WTC11 (cell line): ENCODE measurements around the gene PGLYRP2. TPM values are rescaled to one million over a fixed set of nuclear protein-coding genes. Genes with fewer than 3 reads are reported as not detected.

Experiments
- ATAC-seq: fragments of 200-7000 bp; cut with Tn5 transposase; 2 replicates; pipeline ENCODE4 v1.10.0; 2021; ENCODE audit warnings: mild to moderate bottlenecking, moderate library complexity
- CTCF ChIA-PET: fragments of 300-600 bp; sonication (Branson Sonifier 250); formaldehyde crosslinking; loops from one replicate; lab custom pipeline; 2021; ENCODE audit warnings: antibody characterized with exemption; lab: Charles Lee
- POLR2A ChIA-PET: fragments of 350-600 bp; sonication (Branson Sonifier 250); formaldehyde crosslinking; loops from one replicate; lab custom pipeline; 2021; ENCODE audit warnings: antibody characterized with exemption; lab: Charles Lee
- DNase-seq: peaks from one replicate; pipeline ENCODE4 v3.0.0; 2021; ENCODE audit warnings: low spot score
- H3K27ac Mint-ChIP-seq: 2 replicates; pipeline ENCODE4 v1.8.0; 2021; ENCODE audit warnings: mixed read lengths
- H3K27me3 Mint-ChIP-seq: 2 replicates; pipeline ENCODE4 v1.8.0; 2021; ENCODE audit warnings: low read depth, mild to moderate bottlenecking, moderate library complexity, mixed read lengths
- H3K36me3 Mint-ChIP-seq: 2 replicates; pipeline ENCODE4 v1.8.0; 2021; ENCODE audit warnings: mixed read lengths
- H3K4me1 Mint-ChIP-seq: 2 replicates; pipeline ENCODE4 v1.8.0; 2022; ENCODE audit warnings: mixed read lengths
- H3K4me3 Mint-ChIP-seq: 2 replicates; pipeline ENCODE4 v1.8.0; 2021; ENCODE audit warnings: mild to moderate bottlenecking, moderate library complexity, mixed read lengths
- H3K9me3 Mint-ChIP-seq: 2 replicates; pipeline ENCODE4 v1.8.0; 2021; ENCODE audit warnings: mixed read lengths
- ATF3 ChIP-seq: sonication (generic); formaldehyde crosslinking; conservative IDR thresholded peaks from 2 replicates; pipeline ENCODE4 v1.8.1; 2022; ENCODE audit warnings: mild to moderate bottlenecking, missing genetic modification reagents
- CREM ChIP-seq: sonication (generic); formaldehyde crosslinking; IDR thresholded peaks from 2 replicates; pipeline ENCODE4 v1.8.1; 2022; ENCODE audit warnings: mild to moderate bottlenecking, missing genetic modification reagents, moderate library complexity
- CTCF ChIP-seq: fragments of 200-600 bp; IDR thresholded peaks from 2 replicates; pipeline ENCODE4 v1.8.0; 2022; ENCODE audit warnings: antibody characterized with exemption
- ETV6 ChIP-seq: sonication (generic); formaldehyde crosslinking; IDR thresholded peaks from 2 replicates; pipeline ENCODE4 v1.8.1; 2022; ENCODE audit warnings: mild to moderate bottlenecking, missing genetic modification reagents
- FOXK1 ChIP-seq: sonication (generic); formaldehyde crosslinking; IDR thresholded peaks from 2 replicates; pipeline ENCODE4 v1.8.0; 2022; ENCODE audit warnings: mild to moderate bottlenecking, moderate library complexity, missing genetic modification reagents
- HMGA2 ChIP-seq: fragments of 250-450 bp; sonication (Bioruptor Pico); IDR thresholded peaks from 2 replicates; pipeline ENCODE4 v1.4.0; 2021; ENCODE audit warnings: mild to moderate bottlenecking, moderate library complexity
- JAZF1 ChIP-seq: fragments of 250-450 bp; sonication (Bioruptor Pico); IDR thresholded peaks from 2 replicates; pipeline ENCODE4 v1.9.0; 2021; ENCODE audit warnings: moderate library complexity, mild to moderate bottlenecking, inconsistent platforms
- JUN ChIP-seq: sonication (generic); formaldehyde crosslinking; IDR thresholded peaks from 2 replicates; pipeline ENCODE4 v1.8.0; 2023; ENCODE audit warnings: mild to moderate bottlenecking, missing genetic modification reagents
- KAT7 ChIP-seq: sonication (generic); formaldehyde crosslinking; IDR thresholded peaks from 2 replicates; pipeline ENCODE4 v1.8.1; 2023; ENCODE audit warnings: missing genetic modification reagents, mild to moderate bottlenecking, borderline replicate concordance
- MXD4 ChIP-seq: fragments of 250-450 bp; sonication (Bioruptor Pico); IDR thresholded peaks from 2 replicates; pipeline ENCODE4 v1.8.0; 2021; ENCODE audit warnings: mild to moderate bottlenecking, moderate library complexity, borderline replicate concordance
- NR1H2 ChIP-seq: sonication (generic); formaldehyde crosslinking; IDR thresholded peaks from 2 replicates; pipeline ENCODE4 v1.9.0; 2021; ENCODE audit warnings: mild to moderate bottlenecking, moderate library complexity, missing genetic modification reagents
- NR3C1 ChIP-seq: sonication (generic); formaldehyde crosslinking; conservative IDR thresholded peaks from 2 replicates; pipeline ENCODE4 v1.8.1; 2023; ENCODE audit warnings: low read depth, mild to moderate bottlenecking, missing genetic modification reagents
- RELA ChIP-seq: sonication (generic); formaldehyde crosslinking; IDR thresholded peaks from 2 replicates; pipeline ENCODE4 v1.8.1; 2022; ENCODE audit warnings: missing genetic modification reagents, mild to moderate bottlenecking, borderline replicate concordance
- SMAD3 ChIP-seq: sonication (generic); formaldehyde crosslinking; IDR thresholded peaks from 2 replicates; pipeline ENCODE4 v1.8.0; 2022; ENCODE audit warnings: missing genetic modification reagents, mild to moderate bottlenecking, borderline replicate concordance
- SMAD4 ChIP-seq: sonication (generic); formaldehyde crosslinking; IDR thresholded peaks from 2 replicates; pipeline ENCODE4 v1.8.0; 2022; ENCODE audit warnings: mild to moderate bottlenecking, missing genetic modification reagents
- TCF7 ChIP-seq: sonication (generic); formaldehyde crosslinking; IDR thresholded peaks from 2 replicates; pipeline ENCODE4 v1.8.0; 2022; ENCODE audit warnings: mild to moderate bottlenecking, low read depth, missing genetic modification reagents, moderate library complexity
- TEAD1 ChIP-seq: sonication (generic); formaldehyde crosslinking; IDR thresholded peaks from 2 replicates; pipeline ENCODE4 v1.8.0; 2022; ENCODE audit warnings: mild to moderate bottlenecking, missing genetic modification reagents
- ZBTB21 ChIP-seq: sonication (generic); formaldehyde crosslinking; IDR thresholded peaks from 2 replicates; pipeline ENCODE4 v1.8.1; 2023; ENCODE audit warnings: mild to moderate bottlenecking, missing genetic modification reagents, borderline replicate concordance
- ZNF121 ChIP-seq: sonication (generic); formaldehyde crosslinking; IDR thresholded peaks from 2 replicates; pipeline ENCODE4 v1.8.0; 2023; ENCODE audit warnings: missing genetic modification reagents
- ZNF232 ChIP-seq: sonication (generic); formaldehyde crosslinking; IDR thresholded peaks from 2 replicates; pipeline ENCODE4 v1.8.0; 2022; ENCODE audit warnings: mild to moderate bottlenecking, missing genetic modification reagents
- ZNF263 ChIP-seq: sonication (generic); formaldehyde crosslinking; IDR thresholded peaks from 2 replicates; pipeline ENCODE4 v1.8.1; 2022; ENCODE audit warnings: low read depth, mild to moderate bottlenecking, moderate library complexity, missing genetic modification reagents
- ZNF317 ChIP-seq: sonication (generic); formaldehyde crosslinking; IDR thresholded peaks from 2 replicates; pipeline ENCODE4 v1.8.1; 2023; ENCODE audit warnings: low read depth, mild to moderate bottlenecking, moderate library complexity, missing genetic modification reagents, borderline replicate concordance
- ZNF416 ChIP-seq: fragments of 250-450 bp; sonication (Bioruptor Pico); IDR thresholded peaks from 2 replicates; pipeline ENCODE4 v1.9.0; 2021; ENCODE audit warnings: mild to moderate bottlenecking, inconsistent platforms
- ZNF423 ChIP-seq: fragments of 250-450 bp; sonication (Bioruptor Pico); IDR thresholded peaks from 2 replicates; pipeline ENCODE4 v2.1.2; 2022; ENCODE audit warnings: mild to moderate bottlenecking, moderate library complexity
- ZNF671 ChIP-seq: fragments of 250-450 bp; sonication (Bioruptor Pico); IDR thresholded peaks from 2 replicates; pipeline ENCODE4 v1.8.0; 2021; ENCODE audit warnings: mild to moderate bottlenecking
- total RNA-seq: library from RNA; stranded (reverse); gene quantifications from 3 replicates; pipeline ENCODE4 v1.2.3, GENCODE V29; 2021
- TF ChIP-seq, protein P1 (sequence below): sonication (generic); formaldehyde crosslinking; IDR thresholded peaks from 2 replicates; pipeline ENCODE4 v1.8.1; 2023; ENCODE audit warnings: mild to moderate bottlenecking, missing genetic modification reagents, moderate library complexity
- TF ChIP-seq, protein P2 (sequence below): fragments of 250-450 bp; sonication (Bioruptor Pico); IDR thresholded peaks from 2 replicates; pipeline ENCODE4 v2.1.2; 2022; ENCODE audit warnings: mild to moderate bottlenecking, moderate library complexity
- TF ChIP-seq, protein P3 (sequence below): sonication (generic); formaldehyde crosslinking; IDR thresholded peaks from 2 replicates; pipeline ENCODE4 v1.8.1; 2023; ENCODE audit warnings: mild to moderate bottlenecking, missing genetic modification reagents
- TF ChIP-seq, protein P4 (sequence below): sonication (generic); formaldehyde crosslinking; conservative IDR thresholded peaks from 2 replicates; pipeline ENCODE4 v1.8.1; 2023; ENCODE audit warnings: mild to moderate bottlenecking, low read depth, missing genetic modification reagents, moderate library complexity
- TF ChIP-seq, protein P5 (sequence below): sonication (generic); formaldehyde crosslinking; IDR thresholded peaks from 2 replicates; pipeline ENCODE4 v1.8.1; 2022; ENCODE audit warnings: mild to moderate bottlenecking, moderate library complexity, missing genetic modification reagents

PGLYRP2 gene
- total RNA-seq, 1 experiment from 2014 or later = not detected

DNA sequence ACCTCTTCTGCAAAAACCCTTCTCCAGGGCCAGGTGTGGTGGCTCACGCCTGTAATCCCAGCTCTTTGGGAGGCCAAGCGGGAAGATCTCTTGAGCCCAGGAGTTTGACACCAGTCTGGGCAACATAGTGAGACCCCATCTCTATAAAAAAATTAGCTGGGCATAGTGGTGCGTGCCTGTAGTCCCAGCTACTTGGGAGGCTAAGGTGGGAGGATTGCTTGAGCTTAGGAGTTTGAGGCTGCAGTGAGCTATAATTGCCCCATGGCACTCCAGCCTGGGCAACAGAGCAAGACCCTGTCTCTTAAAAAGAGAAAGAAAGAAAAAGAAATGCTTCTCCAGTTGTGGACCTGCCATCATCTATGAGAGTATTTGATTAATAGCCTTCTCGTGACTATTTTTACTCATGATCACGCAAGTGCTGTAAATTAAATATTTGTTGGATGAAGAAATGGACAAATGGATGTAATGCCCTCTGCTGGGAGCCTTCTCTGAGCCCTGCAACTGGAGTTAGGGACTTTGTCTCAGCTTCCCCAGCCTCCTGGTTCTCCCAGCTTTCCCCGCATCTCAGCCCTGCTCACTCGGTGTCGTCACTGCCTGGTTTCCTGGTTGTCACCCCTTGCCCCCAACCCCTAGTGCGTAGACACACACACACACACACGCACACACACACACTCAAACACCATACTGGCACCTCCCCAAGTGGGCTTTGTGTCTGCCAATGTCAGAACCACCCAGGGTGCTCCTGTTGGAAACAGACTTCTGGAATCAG, 41.8 kb downstream of the PGLYRP2 start:
- CTCF ChIA-PET = interaction anchor here (2.4 to 3.7 kb wide), 2 partner anchors 18 to 118 kb away, joined by 12 to 15 read pairs; partner anchors contain the start of gene AKAP8L
- POLR2A ChIA-PET = no interaction called here

GRCh38 chr19:15436826-15437110, 42.5 kb downstream of the PGLYRP2 start:
- Mint-ChIP-seq H3K27ac (no peak overlapping the region), H3K9me3 (no peaks in the 10 kb centered on the region), H3K4me1 (peaks cover 8% of the 10 kb centered on the region), H3K4me3 (no peak overlapping the region), H3K36me3 (no peaks in the 10 kb centered on the region), H3K27me3 (no peaks in the 10 kb centered on the region; the same call in 1 of the 2 replicates)
- no peak for DNase-seq
- ChIA-PET CTCF (interaction anchor here (2.4 to 3.7 kb wide), 2 partner anchors 17 to 119 kb away, joined by 12 to 15 read pairs; partner anchors contain the start of gene AKAP8L), POLR2A (no interaction called here)
- ATAC-seq = no peak
- TF ChIP-seq ATF3 (CRISPR knock-in tag) (no peak), ZNF232 (CRISPR knock-in tag) (no peak), KAT7 (CRISPR knock-in tag) (no peak), ZNF263 (CRISPR knock-in tag) (no peak), NR1H2 (CRISPR knock-in tag) (no peak), ZBTB21 (CRISPR knock-in tag) (no peak), TEAD1 (CRISPR knock-in tag) (no peak), CTCF (no peak), FOXK1 (CRISPR knock-in tag) (no peak), JUN (CRISPR knock-in tag) (no peak), HMGA2 (CRISPR knock-in tag) (no peak), TCF7 (no peak), ZNF121 (CRISPR knock-in tag) (no peak), SMAD4 (no peak)

More for the DNA sequence above, 41.8 kb downstream of the PGLYRP2 start:
- Mint-ChIP-seq H3K36me3 (no peaks in the 10 kb centered on the region), H3K4me1 (peaks cover 6% of the 10 kb centered on the region), H3K9me3 (no peaks in the 10 kb centered on the region), H3K4me3 (no peak overlapping the region), H3K27ac (no peak overlapping the region), H3K27me3 (no peaks in the 10 kb centered on the region; the same call in 1 of the 2 replicates)
- ATAC-seq (no peak), DNase-seq (no peak)
- TF ChIP-seq NR3C1 (CRISPR knock-in tag) (no peak), SMAD3 (CRISPR knock-in tag) (no peak), ZNF416 (CRISPR knock-in tag) (no peak), SMAD4 (no peak), ZBTB21 (CRISPR knock-in tag) (no peak), ETV6 (CRISPR knock-in tag) (no peak), RELA (CRISPR knock-in tag) (no peak), ZNF671 (no peak), CREM (CRISPR knock-in tag) (no peak), JUN (CRISPR knock-in tag) (no peak), ZNF317 (no peak), ZNF423 (CRISPR knock-in tag) (no peak), JAZF1 (no peak), MXD4 (CRISPR knock-in tag) (no peak)
- TF ChIP-seq, protein P1, sequence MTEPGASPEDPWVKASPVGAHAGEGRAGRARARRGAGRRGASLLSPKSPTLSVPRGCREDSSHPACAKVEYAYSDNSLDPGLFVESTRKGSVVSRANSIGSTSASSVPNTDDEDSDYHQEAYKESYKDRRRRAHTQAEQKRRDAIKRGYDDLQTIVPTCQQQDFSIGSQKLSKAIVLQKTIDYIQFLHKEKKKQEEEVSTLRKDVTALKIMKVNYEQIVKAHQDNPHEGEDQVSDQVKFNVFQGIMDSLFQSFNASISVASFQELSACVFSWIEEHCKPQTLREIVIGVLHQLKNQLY (CRISPR knock-in tag) = no peak
- TF ChIP-seq, protein P2, sequence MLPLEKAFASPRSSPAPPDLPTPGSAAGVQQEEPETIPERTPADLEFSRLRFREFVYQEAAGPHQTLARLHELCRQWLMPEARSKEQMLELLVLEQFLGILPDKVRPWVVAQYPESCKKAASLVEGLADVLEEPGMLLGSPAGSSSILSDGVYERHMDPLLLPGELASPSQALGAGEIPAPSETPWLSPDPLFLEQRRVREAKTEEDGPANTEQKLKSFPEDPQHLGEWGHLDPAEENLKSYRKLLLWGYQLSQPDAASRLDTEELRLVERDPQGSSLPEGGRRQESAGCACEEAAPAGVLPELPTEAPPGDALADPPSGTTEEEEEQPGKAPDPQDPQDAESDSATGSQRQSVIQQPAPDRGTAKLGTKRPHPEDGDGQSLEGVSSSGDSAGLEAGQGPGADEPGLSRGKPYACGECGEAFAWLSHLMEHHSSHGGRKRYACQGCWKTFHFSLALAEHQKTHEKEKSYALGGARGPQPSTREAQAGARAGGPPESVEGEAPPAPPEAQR (CRISPR knock-in tag) = no peak
- TF ChIP-seq, protein P3, sequence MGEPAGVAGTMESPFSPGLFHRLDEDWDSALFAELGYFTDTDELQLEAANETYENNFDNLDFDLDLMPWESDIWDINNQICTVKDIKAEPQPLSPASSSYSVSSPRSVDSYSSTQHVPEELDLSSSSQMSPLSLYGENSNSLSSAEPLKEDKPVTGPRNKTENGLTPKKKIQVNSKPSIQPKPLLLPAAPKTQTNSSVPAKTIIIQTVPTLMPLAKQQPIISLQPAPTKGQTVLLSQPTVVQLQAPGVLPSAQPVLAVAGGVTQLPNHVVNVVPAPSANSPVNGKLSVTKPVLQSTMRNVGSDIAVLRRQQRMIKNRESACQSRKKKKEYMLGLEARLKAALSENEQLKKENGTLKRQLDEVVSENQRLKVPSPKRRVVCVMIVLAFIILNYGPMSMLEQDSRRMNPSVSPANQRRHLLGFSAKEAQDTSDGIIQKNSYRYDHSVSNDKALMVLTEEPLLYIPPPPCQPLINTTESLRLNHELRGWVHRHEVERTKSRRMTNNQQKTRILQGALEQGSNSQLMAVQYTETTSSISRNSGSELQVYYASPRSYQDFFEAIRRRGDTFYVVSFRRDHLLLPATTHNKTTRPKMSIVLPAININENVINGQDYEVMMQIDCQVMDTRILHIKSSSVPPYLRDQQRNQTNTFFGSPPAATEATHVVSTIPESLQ (CRISPR knock-in tag) = no peak
- TF ChIP-seq, protein P4, sequence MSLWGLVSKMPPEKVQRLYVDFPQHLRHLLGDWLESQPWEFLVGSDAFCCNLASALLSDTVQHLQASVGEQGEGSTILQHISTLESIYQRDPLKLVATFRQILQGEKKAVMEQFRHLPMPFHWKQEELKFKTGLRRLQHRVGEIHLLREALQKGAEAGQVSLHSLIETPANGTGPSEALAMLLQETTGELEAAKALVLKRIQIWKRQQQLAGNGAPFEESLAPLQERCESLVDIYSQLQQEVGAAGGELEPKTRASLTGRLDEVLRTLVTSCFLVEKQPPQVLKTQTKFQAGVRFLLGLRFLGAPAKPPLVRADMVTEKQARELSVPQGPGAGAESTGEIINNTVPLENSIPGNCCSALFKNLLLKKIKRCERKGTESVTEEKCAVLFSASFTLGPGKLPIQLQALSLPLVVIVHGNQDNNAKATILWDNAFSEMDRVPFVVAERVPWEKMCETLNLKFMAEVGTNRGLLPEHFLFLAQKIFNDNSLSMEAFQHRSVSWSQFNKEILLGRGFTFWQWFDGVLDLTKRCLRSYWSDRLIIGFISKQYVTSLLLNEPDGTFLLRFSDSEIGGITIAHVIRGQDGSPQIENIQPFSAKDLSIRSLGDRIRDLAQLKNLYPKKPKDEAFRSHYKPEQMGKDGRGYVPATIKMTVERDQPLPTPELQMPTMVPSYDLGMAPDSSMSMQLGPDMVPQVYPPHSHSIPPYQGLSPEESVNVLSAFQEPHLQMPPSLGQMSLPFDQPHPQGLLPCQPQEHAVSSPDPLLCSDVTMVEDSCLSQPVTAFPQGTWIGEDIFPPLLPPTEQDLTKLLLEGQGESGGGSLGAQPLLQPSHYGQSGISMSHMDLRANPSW (CRISPR knock-in tag) = no peak
- TF ChIP-seq, protein P5, sequence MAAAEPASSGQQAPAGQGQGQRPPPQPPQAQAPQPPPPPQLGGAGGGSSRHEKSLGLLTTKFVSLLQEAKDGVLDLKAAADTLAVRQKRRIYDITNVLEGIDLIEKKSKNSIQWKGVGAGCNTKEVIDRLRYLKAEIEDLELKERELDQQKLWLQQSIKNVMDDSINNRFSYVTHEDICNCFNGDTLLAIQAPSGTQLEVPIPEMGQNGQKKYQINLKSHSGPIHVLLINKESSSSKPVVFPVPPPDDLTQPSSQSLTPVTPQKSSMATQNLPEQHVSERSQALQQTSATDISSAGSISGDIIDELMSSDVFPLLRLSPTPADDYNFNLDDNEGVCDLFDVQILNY (CRISPR knock-in tag) = no peak
